Thymus (tissue), 11 donors: ENCODE data around the gene PPP1R36. TPM values are rescaled to one million over a fixed set of nuclear protein-coding genes. Genes with fewer than 3 reads are reported as not detected.
"Not testable (repeated sequence)": the region's sequence is repeated elsewhere in the genome, so short reads cannot be mapped to it uniquely, and the experiment has no call there.

Experiments used
- DNase-seq, 9 donors: peaks; one replicate each; pipeline ENCODE4 v3.0.0-alpha.2; 2013; ENCODE audit warnings: low spot score in 9 of 9, low read depth in 6 of 9, missing footprints in 1 of 9
- H3K27ac ChIP-seq, 2 donors: one replicate each; pipeline ENCODE4 v1.5.1; 2013; ENCODE audit warnings: control low read depth in 1 of 2, low read depth in 1 of 2, low read length in 1 of 2, mild to moderate bottlenecking in 1 of 2, moderate library complexity in 1 of 2
- H3K27me3 ChIP-seq, 2 donors: one replicate each; pipeline ENCODE4 v1.5.1; 2013; ENCODE audit warnings: low read length in 1 of 2; ENCODE audit not compliant: control insufficient read depth in 2 of 2, insufficient read depth in 1 of 2
- H3K36me3 ChIP-seq, 2 donors: one replicate each; pipeline ENCODE4 v1.5.1; 2013; ENCODE audit warnings: low read length in 1 of 2, mild to moderate bottlenecking in 1 of 2, moderate library complexity in 1 of 2; ENCODE audit not compliant: control insufficient read depth in 2 of 2, insufficient read depth in 2 of 2
- H3K4me1 ChIP-seq, 2 donors: one replicate each; pipeline ENCODE4 v1.5.1; 2013; ENCODE audit warnings: low read length in 2 of 2; ENCODE audit not compliant: control insufficient read depth in 2 of 2, insufficient read depth in 2 of 2
- H3K4me3 ChIP-seq, 2 donors: one replicate each; pipeline ENCODE4 v1.5.1; 2013; ENCODE audit warnings: low read length in 2 of 2, control low read depth in 1 of 2, mild to moderate bottlenecking in 1 of 2
- H3K9me3 ChIP-seq, 2 donors: one replicate each; pipeline ENCODE4 v1.5.1; 2013; ENCODE audit warnings: low read length in 1 of 2, mild to moderate bottlenecking in 1 of 2; ENCODE audit not compliant: control insufficient read depth in 2 of 2, insufficient read depth in 1 of 2
- WGBS: extraction: QIAGEN DNeasy Blood & Tissue Kit; methylation state at CpG from one replicate; pipeline ENCODE4 v1.1.7; 2013; 5-methylcytosine and 5-hydroxymethylcytosine counted together
- polyA plus RNA-seq: library from polyadenylated mRNA; stranded (reverse); fragments of 200-250 nt; gene quantifications from one replicate; pipeline ENCODE4 v1.2.3, GENCODE V29; 2013
- total RNA-seq: library from RNA; stranded (reverse); fragments of 120-200 nt; gene quantifications from one replicate; pipeline ENCODE4 v1.2.4, GENCODE V29; 2013
- donor health status: healthy.

Gene PPP1R36
- total and polyA plus RNA-seq, 2 donors, result 0.61 to 0.80 TPM

DNA sequence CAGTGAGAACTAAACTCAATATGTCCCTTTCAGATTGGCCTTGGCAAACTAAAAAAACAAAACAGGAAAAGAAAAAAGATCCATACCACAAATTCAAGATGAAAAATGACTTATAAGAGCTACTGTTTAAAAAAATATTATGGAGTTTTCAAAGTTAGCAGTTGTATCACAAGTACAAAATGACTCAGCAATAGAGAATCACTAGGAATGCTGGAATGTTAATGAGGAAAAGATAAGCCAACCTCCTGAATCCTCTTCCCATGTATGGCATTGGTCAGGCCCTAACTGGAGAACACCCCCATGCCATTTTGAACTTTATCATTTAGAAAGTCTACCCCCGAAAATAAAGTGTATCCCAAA, 62.2 kb downstream of the PPP1R36 start:
- no peak overlapping the region for H3K4me3 ChIP-seq
- 95% methylated on average over 1 of the region's 1 CpG for WGBS
- H3K4me1 ChIP-seq, result no peaks in the 10 kb centered on the region
- no peaks in the 10 kb centered on the region for H3K27me3 ChIP-seq
- no peak overlapping the region for H3K27ac ChIP-seq
- DNase-seq, result no peak
- H3K9me3 ChIP-seq, result no peaks in the 10 kb centered on the region
- H3K36me3 ChIP-seq, result no peaks in the 10 kb centered on the region

- Histone ChIP-seq H3K9me3 (no peaks in the 10 kb centered on the region), H3K4me3 (no peak overlapping the region), H3K27ac (no peak overlapping the region), H3K27me3 (no peaks in the 10 kb centered on the region), H3K36me3 (no peaks in the 10 kb centered on the region), H3K4me1 (no peaks in the 10 kb centered on the region)
- no peak for DNase-seq
- WGBS, result 90% methylated on average over 2 of the region's 2 CpGs
These were observed 63.4 kb downstream of the PPP1R36 start for GRCh38 chr14:64612971-64613666.

- no peaks in the 10 kb centered on the region for H3K36me3 ChIP-seq
- no peak overlapping the region for H3K4me3 ChIP-seq
- H3K27me3 ChIP-seq, result no peaks in the 10 kb centered on the region
- H3K27ac ChIP-seq, result no peak overlapping the region
- DNase-seq, result no peak
- WGBS, result 92% methylated on average over 2 of the region's 2 CpGs
- no peaks in the 10 kb centered on the region for H3K9me3 ChIP-seq
- H3K4me1 ChIP-seq, result no peaks in the 10 kb centered on the region
These were observed 64.4 kb downstream of the PPP1R36 start for GRCh38 chr14:64614166-64614565.

DNA sequence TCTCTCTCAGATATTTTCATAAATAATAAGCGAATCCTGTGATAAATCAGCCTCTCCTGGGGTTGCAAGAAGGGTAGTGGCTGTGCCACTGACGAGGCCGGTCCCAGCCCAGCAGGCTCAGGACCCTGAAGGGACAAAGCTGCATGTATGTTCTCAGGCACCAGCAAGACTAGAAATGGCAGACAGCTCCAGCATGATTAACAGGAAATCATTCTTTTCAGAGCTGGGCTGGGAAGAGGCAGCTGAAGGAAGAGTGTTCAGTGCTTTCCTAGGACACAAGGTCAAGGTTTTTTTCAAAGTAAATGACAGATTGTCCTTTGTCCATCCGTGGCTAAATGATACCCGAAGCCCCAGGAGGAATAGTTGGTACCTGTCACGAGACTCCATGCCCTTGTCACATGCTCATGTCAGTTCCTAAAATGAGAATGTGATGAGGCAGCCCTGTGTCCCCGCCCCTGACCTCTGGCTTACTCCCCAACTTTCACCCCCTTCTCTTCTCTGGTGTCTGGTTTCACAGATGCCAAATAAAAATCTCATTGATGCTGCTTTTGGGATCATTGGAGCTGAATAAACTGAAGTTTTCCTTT, 65.1 kb downstream of the PPP1R36 start:
- no peaks in the 10 kb centered on the region for H3K4me1 ChIP-seq
- no peak for DNase-seq
- no peak overlapping the region for H3K4me3 ChIP-seq
- H3K9me3 ChIP-seq, result no peaks in the 10 kb centered on the region
- H3K27me3 ChIP-seq, result no peaks in the 10 kb centered on the region
- no peaks in the 10 kb centered on the region for H3K36me3 ChIP-seq
- no peak overlapping the region for H3K27ac ChIP-seq
- 81% methylated on average over 7 of the region's 7 CpGs for WGBS

GRCh38 chr14:64617872-64618408, 68.2 kb downstream of the PPP1R36 start:
- H3K27ac ChIP-seq, H3K4me1 ChIP-seq, H3K36me3 ChIP-seq, H3K4me3 ChIP-seq, H3K9me3 ChIP-seq, H3K27me3 ChIP-seq, DNase-seq: not testable (repeated sequence)
- 95% methylated on average over 8 of the region's 8 CpGs for WGBS

GRCh38 chr14:64620910-64621309, 71.1 kb downstream of the PPP1R36 start:
- WGBS, result 98% methylated on average over 1 of the region's 1 CpG
- H3K27ac ChIP-seq, result no peak overlapping the region

GRCh38 chr14:64623554-64624165, 73.9 kb downstream of the PPP1R36 start:
- H3K4me3 ChIP-seq, result no peak overlapping the region
- no peaks in the 10 kb centered on the region for H3K27me3 ChIP-seq
- 81% methylated on average over 7 of the region's 7 CpGs for WGBS
- H3K36me3 ChIP-seq, result no peaks in the 10 kb centered on the region
- DNase-seq, result no peak
- no peaks in the 10 kb centered on the region for H3K4me1 ChIP-seq
- H3K9me3 ChIP-seq, result no peaks in the 10 kb centered on the region
- no peak overlapping the region for H3K27ac ChIP-seq

More at GRCh38 chr14:64620910-64621309, 71.1 kb downstream of the PPP1R36 start:
- Histone ChIP-seq H3K9me3 (no peaks in the 10 kb centered on the region), H3K27me3 (no peaks in the 10 kb centered on the region), H3K4me3 (no peak overlapping the region), H3K4me1 (no peaks in the 10 kb centered on the region), H3K36me3 (no peaks in the 10 kb centered on the region)
- no peak for DNase-seq

GRCh38 chr14:64625386-64626232, 75.8 kb downstream of the PPP1R36 start:
- 95% methylated on average over 15 of the region's 15 CpGs for WGBS
- no peak overlapping the region for H3K4me3 ChIP-seq
- H3K27ac ChIP-seq, result no peak overlapping the region

More at GRCh38 chr14:64625386-64626232, 75.8 kb downstream of the PPP1R36 start:
- Histone ChIP-seq H3K9me3 (no peaks in the 10 kb centered on the region), H3K36me3 (no peaks in the 10 kb centered on the region), H3K4me1 (no peaks in the 10 kb centered on the region), H3K27me3 (no peaks in the 10 kb centered on the region)
- DNase-seq, result no peak
